HG02571 (cell line): ENCODE measurements around the gene CCDC181.
"Not testable (repeated sequence)": the region's sequence is repeated elsewhere in the genome, so short reads cannot be mapped to it uniquely, and the experiment has no call there.

ENCODE experiments used
- ATAC-seq: cut with Tn5 transposase; IDR thresholded peaks from one replicate; pipeline ENCODE4 v1.9.1; 2021; ENCODE audit warnings: mild to moderate bottlenecking, moderate library complexity; ENCODE audit not compliant: unreplicated experiment

CCDC181 gene

GRCh38 chr1:169402578-169402977, 24.7 kb downstream of the CCDC181 start:
- ATAC-seq: not testable (repeated sequence)

GRCh38 chr1:169395955-169396354, 31.3 kb downstream of the CCDC181 start:
- ATAC-seq: no peak

GRCh38 chr1:169392406-169392805, 34.9 kb downstream of the CCDC181 start:
- no peak for ATAC-seq

- peak; percentile 70 for ATAC-seq
These were observed 37.0 kb downstream of the CCDC181 start for GRCh38 chr1:169390303-169390702.

- ATAC-seq: no peak
These were observed 39.9 kb downstream of the CCDC181 start for GRCh38 chr1:169387399-169387798.

- ATAC-seq: no peak
These were observed 43.8 kb downstream of the CCDC181 start for GRCh38 chr1:169383449-169383848.

GRCh38 chr1:169381162-169381561, 46.1 kb downstream of the CCDC181 start:
- no peak for ATAC-seq

- no peak for ATAC-seq
These were observed 55.9 kb downstream of the CCDC181 start for GRCh38 chr1:169371404-169371803.

- no peak for ATAC-seq
These were observed 58.9 kb downstream of the CCDC181 start for GRCh38 chr1:169368406-169368769.

GRCh38 chr1:169367686-169368405, 59.4 kb downstream of the CCDC181 start, which contains the start of the genes BLZF1 and NME7:
Gene BLZF1 (plus strand): TSS chr1:169368195. CDS start chr1:169369523, 1,328 bp downstream.
Gene NME7 (minus strand): TSS chr1:169367797. CDS start chr1:169367710, 87 bp downstream.
- ATAC-seq: peak; percentile 96

- ATAC-seq: no peak
These were observed 60.1 kb downstream of the CCDC181 start for GRCh38 chr1:169367096-169367685.

- no peak for ATAC-seq
These were observed 62.3 kb downstream of the CCDC181 start for GRCh38 chr1:169364948-169365347.

- ATAC-seq: no peak
These were observed 64.1 kb downstream of the CCDC181 start for GRCh38 chr1:169363046-169363730.

- ATAC-seq: no peak
These were observed 66.0 kb downstream of the CCDC181 start for GRCh38 chr1:169361281-169361680.

GRCh38 chr1:169360415-169360814, 66.9 kb downstream of the CCDC181 start:
- no peak for ATAC-seq

GRCh38 chr1:169348383-169349036, 78.8 kb downstream of the CCDC181 start:
- no peak for ATAC-seq

GRCh38 chr1:169347688-169348382, 79.4 kb downstream of the CCDC181 start:
- no peak for ATAC-seq

GRCh38 chr1:169346036-169346589, 81.2 kb downstream of the CCDC181 start:
- no peak for ATAC-seq

GRCh38 chr1:169345511-169345910, 81.8 kb downstream of the CCDC181 start:
- no peak for ATAC-seq
